Motor neuron (in vitro differentiated cells): ENCODE results near the gene LEFTY1. TPM values are rescaled to one million over a fixed set of nuclear protein-coding genes. Genes with fewer than 3 reads are reported as not detected.
A peak's percentile ranks its signal among the peaks of the same experiment; 100 is the strongest.
"Not testable (repeated sequence)": the region's sequence is repeated elsewhere in the genome, so short reads cannot be mapped to it uniquely, and the experiment has no call there.

ENCODE experiments used
- ATAC-seq, 8 experiments: fragments of 200-7000 bp; cut with Tn5 transposase; replicated peaks in 6 of 8; 2 replicates each; pipeline ENCODE4 v1.8.0; 2021; ENCODE audit warnings: mild to moderate bottlenecking in 8 of 8, moderate library complexity in 8 of 8
- H3K27ac ChIP-seq, 2 donors: fragments of 250-450 bp; sonication (Bioruptor Pico); 2 replicates each; pipeline ENCODE4 v1.9.0; 2021; ENCODE audit warnings: antibody characterized with exemption in 2 of 2, mild to moderate bottlenecking in 2 of 2, moderate library complexity in 1 of 2
- H3K4me1 ChIP-seq, 2 donors: fragments of 250-450 bp; sonication (Bioruptor Pico); replicated peaks in 1 of 2; 2 replicates each; pipeline ENCODE4 v1.6.1; 2021; ENCODE audit warnings: antibody characterized with exemption in 2 of 2, mild to moderate bottlenecking in 2 of 2, moderate library complexity in 1 of 2
- H3K4me3 ChIP-seq, 5 donors: fragments of 250-450 bp; sonication (Bioruptor Pico); 2 replicates each; pipeline ENCODE4 v1.9.0; 2021; ENCODE audit warnings: antibody characterized with exemption in 5 of 5, mild to moderate bottlenecking in 5 of 5, moderate library complexity in 4 of 5
- WGBS, 10 experiments: fragments of 450-650 bp; shearing (Covaris generic); methylation state at CpG; one replicate each; pipeline ENCODE4 v1.0.0; 2022; 5-methylcytosine and 5-hydroxymethylcytosine counted together
- in situ Hi-C, 9 experiments: fragments of 400-800 bp; cut with MboI; loops; one replicate each; pipeline ENCODE4 v1.15.0; 2021; ENCODE audit warnings: low sequenced_read_pairs in 9 of 9, low pct_unique_long_range_greater_than_20kb in 2 of 9; ENCODE audit not compliant: unreplicated experiment in 9 of 9
- total RNA-seq, 8 experiments: library from RNA; unstranded; fragments of 300-600 nt; gene quantifications; 2 replicates each; pipeline versions ENCODE4 v1.2.3 to v1.2.4, GENCODE V29; 2022

The LEFTY1 gene
- total RNA-seq, 8 experiments from 2014 or later: 0.31 to 1.4 (median 0.83) TPM; not detected in 2

- WGBS, 10 experiments: 0 to 100% (median 74%) methylated on average over 1 to 4 of the region's 6 CpGs; no CpG with 5 or more reads in 2 of the 10 experiments
- in situ Hi-C loops: no loop called here
- peaks cover 8 to 21% of the 10 kb centered on the region in 2 donors for H3K4me1 ChIP-seq
- no peak for ATAC-seq
- no peak overlapping the region for H3K27ac ChIP-seq
- no peak overlapping the region for H3K4me3 ChIP-seq
These were observed 1.6 kb upstream of the LEFTY1 start for GRCh38 chr1:225890346-225891228.

- in situ Hi-C loops: no loop called here
- Histone ChIP-seq H3K4me1 (peaks cover 8 to 21% of the 10 kb centered on the region in 2 donors), H3K27ac (no peak overlapping the region), H3K4me3 (no peak overlapping the region)
- ATAC-seq: no peak
- WGBS, 10 experiments: 49 to 100% (median 79%) methylated on average over 1 to 5 of the region's 5 CpGs; no CpG with 5 or more reads in 4 of the 10 experiments
These were observed 797 bp upstream of the LEFTY1 start for GRCh38 chr1:225889743-225890142.

GRCh38 chr1:225888289-225888897 is 553 bp downstream of the LEFTY1 start:
- ATAC-seq: peak in 4 of 8 experiments; percentile 10 to 24 (median 14)
- WGBS, 10 experiments: 71 to 94% (median 83%) methylated on average over 1 to 7 of the region's 18 CpGs; no CpG with 5 or more reads in 3 of the 10 experiments
- Histone ChIP-seq H3K27ac (no peak overlapping the region), H3K4me3 (no peak overlapping the region), H3K4me1 (peaks cover 8 to 21% of the 10 kb centered on the region in 2 donors)
- in situ Hi-C loops: no loop called here

- H3K4me3 ChIP-seq, in situ Hi-C loops, H3K27ac ChIP-seq: not testable (repeated sequence)
- H3K4me1 ChIP-seq: peaks cover 8 to 24% of the 10 kb centered on the region in 2 donors
- peak in 3 of 8 experiments; percentile 8 to 36 (median 32) for ATAC-seq
- 80 to 100% (median 87%) methylated on average over 1 to 2 of the region's 56 CpGs; no CpG with 5 or more reads in 6 of the 10 experiments for WGBS, 10 experiments
These were observed 1.2 kb downstream of the LEFTY1 start for GRCh38 chr1:225887554-225888288.

GRCh38 chr1:225887030-225887314 is 2.0 kb downstream of the LEFTY1 start:
- Histone ChIP-seq H3K4me3 (no peak overlapping the region), H3K27ac (no peak overlapping the region), H3K4me1 (peaks cover 8 to 24% of the 10 kb centered on the region in 2 donors)
- in situ Hi-C loops: no loop called here
- ATAC-seq: no peak
- WGBS, 10 experiments: 70 to 93% (median 82%) methylated on average over 1 to 7 of the region's 7 CpGs; no CpG with 5 or more reads in 6 of the 10 experiments

GRCh38 chr1:225886159-225887029 is 2.6 kb downstream of the LEFTY1 start:
- in situ Hi-C loops: no loop called here
- Histone ChIP-seq H3K4me3 (no peak overlapping the region), H3K4me1 (peaks cover 13 to 26% of the 10 kb centered on the region in 2 donors), H3K27ac (no peak overlapping the region)
- ATAC-seq: no peak
- 78 to 100% (median 93%) methylated on average over 2 to 9 of the region's 19 CpGs; no CpG with 5 or more reads in 2 of the 10 experiments for WGBS, 10 experiments

GRCh38 chr1:225885336-225885735 is 3.6 kb downstream of the LEFTY1 start:
- 66 to 100% (median 95%) methylated on average over 1 to 6 of the region's 6 CpGs; no CpG with 5 or more reads in 2 of the 10 experiments for WGBS, 10 experiments
- no peak for ATAC-seq
- peaks cover 19 to 37% of the 10 kb centered on the region in 2 donors for H3K4me1 ChIP-seq
- H3K4me3 ChIP-seq: no peak overlapping the region
- in situ Hi-C loops: no loop called here
- no peak overlapping the region for H3K27ac ChIP-seq

GRCh38 chr1:225883616-225884265 is 5.2 kb downstream of the LEFTY1 start:
- no peak overlapping the region for H3K4me3 ChIP-seq
- in situ Hi-C loops: no loop called here
- WGBS, 10 experiments: 84 to 97% (median 93%) methylated on average over 2 to 6 of the region's 11 CpGs; no CpG with 5 or more reads in 3 of the 10 experiments
- H3K4me1 ChIP-seq: peaks cover 13 to 28% of the 10 kb centered on the region in 2 donors
- no peak for ATAC-seq
- H3K27ac ChIP-seq: no peak overlapping the region

GRCh38 chr1:225882694-225883615 is 6.0 kb downstream of the LEFTY1 start:
- H3K4me3 ChIP-seq: peak overlapping the region; percentile 37 to 54 (median 46)
- H3K27ac ChIP-seq: no peak overlapping the region
- H3K4me1 ChIP-seq: peaks cover 10 to 21% of the 10 kb centered on the region in 2 donors
- peak; percentile 31 to 67 (median 60) for ATAC-seq
- 20 to 57% (median 30%) methylated on average over 4 to 16 of the region's 63 CpGs; no CpG with 5 or more reads in 4 of the 10 experiments for WGBS, 10 experiments
- in situ Hi-C loops: no loop called here

- in situ Hi-C loops: no loop called here
- 0 to 2% (median 2%) methylated on average over 7 to 43 of the region's 64 CpGs; no CpG with 5 or more reads in 6 of the 10 experiments for WGBS, 10 experiments
- peaks cover 10 to 19% of the 10 kb centered on the region in 2 donors for H3K4me1 ChIP-seq
- H3K27ac ChIP-seq: no peak within 1 kb of the TSS
- peak within 1 kb of the TSS; percentile 37 to 54 (median 46) for H3K4me3 ChIP-seq
- peak; percentile 67 to 84 (median 80) for ATAC-seq
These were observed 6.8 kb downstream of the LEFTY1 start, which contains the start of gene TMEM63A for GRCh38 chr1:225881959-225882693. TMEM63A (minus strand) TSS chr1:225882380; CDS start chr1:225877580, 4,800 bp downstream.
